Suprapubic skin (tissue), 4 donors: ENCODE results near the gene LRRC8E.

Experiments used
- CTCF ChIP-seq, 2 donors: fragments of 200-600 bp in 1 of 2; fragments of 450-650 bp in 1 of 2; sonication (generic) in 1 of 2; IDR thresholded peaks; one replicate each; pipeline ENCODE4 v1.5.1; 2016 to 2019; ENCODE audit warnings: antibody characterized with exemption in 2 of 2, mild to moderate bottlenecking in 1 of 2, moderate library complexity in 1 of 2
- POLR2A ChIP-seq, 2 donors: fragments of 450-650 bp; IDR thresholded peaks; one replicate each; pipeline ENCODE4 v1.6.1; 2017; ENCODE audit warnings: antibody characterized with exemption in 2 of 2, mild to moderate bottlenecking in 2 of 2, moderate library complexity in 2 of 2
- POLR2AphosphoS5 ChIP-seq, 3 donors: sonication (generic); formaldehyde crosslinking; IDR thresholded peaks; one replicate each; pipeline ENCODE4 v1.6.1; 2017; ENCODE audit warnings: antibody characterized with exemption in 3 of 3

DNA sequence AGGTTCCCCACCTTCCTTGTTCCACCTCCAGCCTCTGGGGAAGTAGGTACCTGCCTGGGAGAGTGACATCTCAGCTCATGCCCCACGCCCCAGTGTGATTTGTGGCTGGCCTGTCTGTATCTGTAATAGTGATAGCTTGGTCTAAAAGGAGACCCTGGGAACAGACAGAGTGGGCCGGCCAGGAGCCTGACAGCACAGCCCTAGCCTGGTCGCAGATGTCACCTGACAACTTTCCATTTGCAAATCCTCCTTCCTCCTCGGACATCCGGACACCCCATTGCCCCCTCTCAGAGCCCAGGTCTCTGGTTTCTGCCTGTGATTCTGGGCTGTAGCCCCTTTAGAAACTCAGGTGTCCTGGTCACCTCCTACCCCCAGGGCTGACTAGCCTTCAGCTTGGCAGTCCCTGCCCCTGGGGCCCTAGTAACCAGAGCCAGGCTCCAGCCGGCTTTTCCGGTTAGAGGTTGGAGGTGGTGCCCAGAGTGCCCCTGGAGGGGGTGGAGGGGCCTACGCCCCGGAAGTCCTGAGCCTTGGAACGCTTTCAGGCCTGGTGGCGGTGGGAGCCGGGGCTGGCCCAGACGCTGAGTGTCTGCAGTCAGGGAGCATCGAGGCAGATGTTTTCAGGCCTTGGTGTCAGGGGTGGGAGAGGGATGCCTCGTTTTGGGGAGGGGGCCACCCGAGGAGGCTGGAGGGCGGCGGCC is 6.5 kb downstream of the LRRC8E start:
- TF ChIP-seq CTCF (IDR thresholded peaks at IDR 0.05), result no peak
- TF ChIP-seq POLR2A (IDR thresholded peaks at IDR 0.05), result no peak
- no peak for TF ChIP-seq POLR2AphosphoS5 (IDR thresholded peaks at IDR 0.05)
